ENCODE results near the gene PANX1. TPM values are rescaled to one million over a fixed set of nuclear protein-coding genes. Genes with fewer than 3 reads are reported as not detected.

The PANX1 gene
- total and polyA plus RNA-seq, 8 donors = 2.2 to 10.4 (median 5.1) TPM

- intact Hi-C loops (cut with DNase I) = no loop called here
- ATAC-seq = no peak
- H3K27ac ChIP-seq = no peak overlapping the region
- H3K36me3 ChIP-seq = no peaks in the 10 kb centered on the region
- 66 to 77% methylated on average over 5 of the region's 5 CpGs for WGBS, 2 donors
- FAIRE-seq = no peak
- H3K27me3 ChIP-seq = no peaks in the 10 kb centered on the region
- no peak overlapping the region for H3K4me3 ChIP-seq
- no peak for DNase-seq
- no peaks in the 10 kb centered on the region for H3K4me1 ChIP-seq
- H3K9me3 ChIP-seq = no peaks in the 10 kb centered on the region
- no peak for TF ChIP-seq CTCF (IDR thresholded peaks at IDR 0.05)
Measured at GRCh38 chr11:94219771-94220170, 91.1 kb downstream of the PANX1 start.

DNA sequence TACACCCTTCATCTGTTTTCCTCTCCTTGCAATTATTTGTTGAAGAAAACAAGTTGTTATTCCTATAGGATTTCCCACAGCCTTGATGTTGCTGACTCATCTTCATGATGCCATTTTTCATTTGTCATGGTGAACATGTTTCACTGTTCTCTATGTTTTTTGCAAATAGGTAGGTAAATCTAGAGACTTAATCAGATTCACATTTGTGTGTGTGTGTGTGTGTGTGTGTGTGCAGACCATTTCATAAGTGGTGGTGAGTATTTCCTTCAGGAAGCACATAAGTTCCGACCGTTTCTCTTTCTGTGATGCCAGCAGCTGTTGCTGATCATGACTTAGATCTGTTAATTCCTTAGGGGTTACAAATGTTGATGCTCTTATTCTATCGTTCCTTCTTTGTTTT, 95.4 kb downstream of the PANX1 start:
- H3K27ac ChIP-seq = no peak overlapping the region
- intact Hi-C loops (cut with DNase I) = no loop called here
- 57 to 60% methylated on average over 3 of the region's 3 CpGs for WGBS, 2 donors
- no peaks in the 10 kb centered on the region for H3K4me1 ChIP-seq
- H3K36me3 ChIP-seq = no peaks in the 10 kb centered on the region
- no peaks in the 10 kb centered on the region for H3K27me3 ChIP-seq
- DNase-seq (no peak), ATAC-seq (no peak), FAIRE-seq (no peak)
- TF ChIP-seq CTCF (IDR thresholded peaks at IDR 0.05) = no peak
- H3K9me3 ChIP-seq = no peaks in the 10 kb centered on the region
- no peak overlapping the region for H3K4me3 ChIP-seq

Other genes starting within 250 kb of the PANX1 start
- gene HEPHL1, start 107.5 kb upstream of the PANX1 start, total RNA-seq = not detected
- gene HEPHL1, start 107.5 kb upstream of the PANX1 start, polyA plus RNA-seq = not detected
- not detected for gene IZUMO1R, start 175.7 kb downstream of the PANX1 start, total RNA-seq
- gene IZUMO1R, start 175.7 kb downstream of the PANX1 start, polyA plus RNA-seq = not detected